H9 (cell line): ENCODE data around the gene RO60. TPM values are rescaled to one million over a fixed set of nuclear protein-coding genes. Genes with fewer than 3 reads are reported as not detected.

ENCODE experiments used
- DNase-seq: peaks from one replicate; pipeline ENCODE4 v3.0.0-alpha.2; 2017
- H2AFZ ChIP-seq: one replicate; pipeline ENCODE4 v1.6.1; 2013; ENCODE audit warnings: mild to moderate bottlenecking, low read length, control low read depth, moderate library complexity
- H2AK5ac ChIP-seq: 2 replicates; pipeline ENCODE4 v1.6.1; 2013; ENCODE audit warnings: low read length, control low read depth, mixed read lengths; ENCODE audit not compliant: insufficient read length
- H2BK120ac ChIP-seq: one replicate; pipeline ENCODE4 v1.6.1; 2013; ENCODE audit warnings: low read depth, mild to moderate bottlenecking, low read length, control low read depth, inconsistent platforms; ENCODE audit not compliant: poor library complexity, severe bottlenecking
- H2BK12ac ChIP-seq: 2 replicates; pipeline ENCODE4 v1.6.1; 2013; ENCODE audit warnings: low read length, control low read depth, mixed read lengths, low read depth; ENCODE audit not compliant: insufficient read length
- H2BK15ac ChIP-seq: 2 replicates; pipeline ENCODE4 v1.6.1; 2013; ENCODE audit warnings: low read depth, low read length, control low read depth
- H2BK20ac ChIP-seq: one replicate; pipeline ENCODE4 v1.6.1; 2013; ENCODE audit warnings: low read depth, mild to moderate bottlenecking, low read length, control low read depth, inconsistent platforms; ENCODE audit not compliant: poor library complexity, severe bottlenecking
- H2BK5ac ChIP-seq: 2 replicates; pipeline ENCODE4 v1.6.1; 2013; ENCODE audit warnings: low read length, control low read depth, mixed read lengths; ENCODE audit not compliant: insufficient read length
- H3K14ac ChIP-seq: 2 replicates; pipeline ENCODE4 v1.6.1; 2013; ENCODE audit warnings: low read length, control low read depth; ENCODE audit not compliant: insufficient read depth
- H3K18ac ChIP-seq: 2 replicates; pipeline ENCODE4 v1.6.1; 2013; ENCODE audit warnings: low read depth, mild to moderate bottlenecking, mixed read lengths, low read length, control low read depth; ENCODE audit not compliant: insufficient read length
- H3K23ac ChIP-seq: 2 replicates; pipeline ENCODE4 v1.6.1; 2013; ENCODE audit warnings: low read length, control low read depth, mixed read lengths, low read depth; ENCODE audit not compliant: insufficient read length
- H3K23me2 ChIP-seq: 2 replicates; pipeline ENCODE4 v1.6.1; 2013; ENCODE audit warnings: low read depth, mild to moderate bottlenecking, mixed read lengths, low read length, control low read depth; ENCODE audit not compliant: insufficient read length, poor library complexity, severe bottlenecking
- H3K27ac ChIP-seq: 2 replicates; pipeline ENCODE4 v1.5.1; 2013; ENCODE audit warnings: low read length, control low read depth, mixed read lengths, low read depth; ENCODE audit not compliant: insufficient read length
- H3K27me3 ChIP-seq: 2 replicates; pipeline ENCODE4 v1.6.1; 2013; ENCODE audit warnings: low read length, control low read depth, inconsistent platforms; ENCODE audit not compliant: insufficient read depth
- H3K4ac ChIP-seq: 2 replicates; pipeline ENCODE4 v1.6.1; 2013; ENCODE audit warnings: low read depth, mild to moderate bottlenecking, control low read depth, inconsistent platforms, low read length, moderate library complexity
- H3K4me1 ChIP-seq: 2 replicates; pipeline ENCODE4 v1.6.1; 2013; ENCODE audit warnings: low read length, control low read depth, inconsistent platforms; ENCODE audit not compliant: insufficient read depth
- H3K4me2 ChIP-seq: 2 replicates; pipeline ENCODE4 v1.6.1; 2013; ENCODE audit warnings: low read length, control low read depth, mixed read lengths; ENCODE audit not compliant: insufficient read length, insufficient read depth
- H3K56ac ChIP-seq: 2 replicates; pipeline ENCODE4 v1.6.1; 2013; ENCODE audit warnings: low read depth, mild to moderate bottlenecking, mixed read lengths, low read length, control low read depth; ENCODE audit not compliant: insufficient read length
- H3K79me1 ChIP-seq: 2 replicates; pipeline ENCODE4 v1.6.1; 2013; ENCODE audit warnings: low read depth, mild to moderate bottlenecking, moderate library complexity, low read length, control low read depth, inconsistent platforms; ENCODE audit not compliant: insufficient read depth, poor library complexity, severe bottlenecking
- H3K79me2 ChIP-seq: 2 replicates; pipeline ENCODE4 v1.6.1; 2013; ENCODE audit warnings: low read length, control low read depth, inconsistent platforms; ENCODE audit not compliant: insufficient read depth
- H3K9ac ChIP-seq: 2 replicates; pipeline ENCODE4 v1.6.1; 2013; ENCODE audit warnings: low read length, control low read depth, mixed read lengths; ENCODE audit not compliant: insufficient read length; ENCODE audit errors: extremely low read depth
- H3K9me3 ChIP-seq: one replicate; pipeline ENCODE4 v1.6.1; 2013; ENCODE audit warnings: low read depth, low read length, inconsistent platforms; ENCODE audit not compliant: control insufficient read depth
- H3T11ph ChIP-seq: one replicate; pipeline ENCODE4 v1.6.1; 2013; ENCODE audit warnings: mild to moderate bottlenecking, low read length, control low read depth, inconsistent platforms
- H4K20me1 ChIP-seq: one replicate; pipeline ENCODE4 v1.6.1; 2013; ENCODE audit not compliant: control insufficient read depth, insufficient read length, insufficient read depth
- H4K5ac ChIP-seq: 2 replicates; pipeline ENCODE4 v1.6.1; 2013; ENCODE audit warnings: low read depth, mild to moderate bottlenecking, mixed read lengths, low read length, control low read depth; ENCODE audit not compliant: insufficient read length
- H4K8ac ChIP-seq: replicated peaks from 2 replicates; pipeline ENCODE4 v1.6.1; 2013; ENCODE audit warnings: low read length, control low read depth, mixed read lengths, low read depth; ENCODE audit not compliant: insufficient read length
- H4K91ac ChIP-seq: 2 replicates; pipeline ENCODE4 v1.6.1; 2013; ENCODE audit warnings: low read depth, mild to moderate bottlenecking, moderate library complexity, mixed read lengths, low read length, control low read depth; ENCODE audit not compliant: insufficient read length
- H3K27ac Mint-ChIP-seq, 3 experiments: 2 replicates in 2 of 3; 3 replicates in 1 of 3; pipeline ENCODE4 v1.8.0; 2020 to 2021; ENCODE audit warnings: mixed read lengths in 3 of 3, mild to moderate bottlenecking in 1 of 3, moderate library complexity in 1 of 3
- H3K27me3 Mint-ChIP-seq: 2 replicates; pipeline ENCODE4 v1.8.0; 2021; ENCODE audit warnings: low read depth, mild to moderate bottlenecking, moderate library complexity, mixed read lengths
- H3K36me3 Mint-ChIP-seq, 3 experiments: 2 replicates in 2 of 3; 3 replicates in 1 of 3; pipeline ENCODE4 v1.8.0; 2020 to 2021; ENCODE audit warnings: low read depth in 3 of 3, mixed read lengths in 3 of 3; ENCODE audit not compliant: insufficient read depth in 1 of 3
- H3K4me1 Mint-ChIP-seq, 2 experiments: 2 replicates each; pipeline ENCODE4 v1.8.0; 2020; ENCODE audit warnings: mixed read lengths in 2 of 2
- H3K4me3 Mint-ChIP-seq, 2 experiments: 2 replicates in 1 of 2; 3 replicates in 1 of 2; pipeline ENCODE4 v1.8.0; 2020 to 2021; ENCODE audit warnings: mild to moderate bottlenecking in 2 of 2, mixed read lengths in 2 of 2, moderate library complexity in 1 of 2
- H3K9me3 Mint-ChIP-seq, 2 experiments: 2 replicates in 1 of 2; 3 replicates in 1 of 2; pipeline ENCODE4 v1.8.0; 2020; ENCODE audit warnings: mild to moderate bottlenecking in 2 of 2, mixed read lengths in 2 of 2, moderate library complexity in 1 of 2
- WGBS: extraction: QIAGEN DNeasy Blood & Tissue Kit; methylation state at CpG from one replicate; pipeline ENCODE4 v1.1.7; 2013; ENCODE audit warnings: missing lambda C conversion rate, low lambda C conversion rate, mixed read lengths; ENCODE audit not compliant: insufficient read length; ENCODE audit errors: extremely low coverage; 5-methylcytosine and 5-hydroxymethylcytosine counted together
- total RNA-seq: library from RNA; stranded (reverse); gene quantifications from 2 replicates; pipeline ENCODE4 v1.2.1, GENCODE V29; 2021
- TF ChIP-seq, protein P1 (sequence below): fragments of 200-600 bp; sonication (generic); conservative IDR thresholded peaks from 3 replicates; pipeline ENCODE4 v1.8.0; 2021; ENCODE audit warnings: antibody characterized with exemption, mild to moderate bottlenecking

Gene RO60
- total RNA-seq, 1 experiment from 2014 or later, result 84.7 TPM

DNA sequence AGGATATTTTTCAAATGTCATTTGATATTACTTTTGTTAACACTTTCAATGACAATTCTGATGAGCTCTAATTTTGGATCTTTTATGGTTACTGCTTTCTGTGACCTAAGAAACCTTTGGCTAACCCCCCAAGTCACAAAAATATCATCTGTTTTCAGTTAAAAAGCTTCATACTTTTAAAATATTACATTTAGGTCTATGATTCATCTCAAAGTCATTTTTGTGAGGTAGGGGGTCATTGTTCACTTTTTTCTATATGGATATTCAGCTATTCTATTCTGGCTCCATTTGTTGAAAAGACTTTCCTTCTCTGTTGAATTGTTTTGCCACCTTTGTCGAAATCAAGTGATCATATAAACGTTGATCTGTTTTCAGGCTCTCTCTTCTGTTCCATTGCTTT lies 45.0 kb upstream of the RO60 start:
- Histone ChIP-seq H4K20me1 (no peaks in the 10 kb centered on the region), H3K79me2 (no peaks in the 10 kb centered on the region), H3K27ac (no peak overlapping the region), H3K23ac (no peak overlapping the region), H3K4ac (no peak overlapping the region), H3K9ac (no peak overlapping the region), H3K79me1 (no peaks in the 10 kb centered on the region), H4K8ac (no peak overlapping the region), H2BK120ac (no peak overlapping the region), H3K23me2 (no peaks in the 10 kb centered on the region), H2AFZ (no peak overlapping the region), H3K18ac (no peak overlapping the region), H2BK15ac (no peak overlapping the region), H2BK5ac (no peak overlapping the region), H4K91ac (no peak overlapping the region), H2BK20ac (no peak overlapping the region), H3K9me3 (no peaks in the 10 kb centered on the region), H4K5ac (no peak overlapping the region), H3K4me2 (no peak overlapping the region), H3K56ac (no peak overlapping the region), H3T11ph (no peak overlapping the region), H2BK12ac (no peak overlapping the region), H3K14ac (no peak overlapping the region), H3K27me3 (no peaks in the 10 kb centered on the region), H3K4me1 (no peaks in the 10 kb centered on the region), H2AK5ac (no peak overlapping the region)
- Mint-ChIP-seq H3K4me3 (no peak overlapping the region), H3K9me3 (no peaks in the 10 kb centered on the region), H3K36me3 (peaks cover 0 to 3% (median 0%) of the 10 kb centered on the region in 3 experiments; a peak in 1 of 7 replicates), H3K27ac (no peak overlapping the region), H3K27me3 (no peaks in the 10 kb centered on the region), H3K4me1 (no peaks in the 10 kb centered on the region)
- no peak for DNase-seq
- no CpG with 5 or more reads among the region's 2 CpGs for WGBS
- TF ChIP-seq, protein P1, sequence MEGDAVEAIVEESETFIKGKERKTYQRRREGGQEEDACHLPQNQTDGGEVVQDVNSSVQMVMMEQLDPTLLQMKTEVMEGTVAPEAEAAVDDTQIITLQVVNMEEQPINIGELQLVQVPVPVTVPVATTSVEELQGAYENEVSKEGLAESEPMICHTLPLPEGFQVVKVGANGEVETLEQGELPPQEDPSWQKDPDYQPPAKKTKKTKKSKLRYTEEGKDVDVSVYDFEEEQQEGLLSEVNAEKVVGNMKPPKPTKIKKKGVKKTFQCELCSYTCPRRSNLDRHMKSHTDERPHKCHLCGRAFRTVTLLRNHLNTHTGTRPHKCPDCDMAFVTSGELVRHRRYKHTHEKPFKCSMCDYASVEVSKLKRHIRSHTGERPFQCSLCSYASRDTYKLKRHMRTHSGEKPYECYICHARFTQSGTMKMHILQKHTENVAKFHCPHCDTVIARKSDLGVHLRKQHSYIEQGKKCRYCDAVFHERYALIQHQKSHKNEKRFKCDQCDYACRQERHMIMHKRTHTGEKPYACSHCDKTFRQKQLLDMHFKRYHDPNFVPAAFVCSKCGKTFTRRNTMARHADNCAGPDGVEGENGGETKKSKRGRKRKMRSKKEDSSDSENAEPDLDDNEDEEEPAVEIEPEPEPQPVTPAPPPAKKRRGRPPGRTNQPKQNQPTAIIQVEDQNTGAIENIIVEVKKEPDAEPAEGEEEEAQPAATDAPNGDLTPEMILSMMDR, result no peak
